Embryonic facial prominence (tissue), 1 donor: Measurements from ENCODE around the gene PDE4D.

Experiments used
- DNase-seq: peaks from one replicate; pipeline ENCODE4 v3.0.0-alpha.2; 2016; ENCODE audit errors: extremely low spot score

Gene PDE4D

GRCh38 chr5:58934629-58935097 is 958.9 kb downstream of the PDE4D start:
- no peak for DNase-seq

DNA sequence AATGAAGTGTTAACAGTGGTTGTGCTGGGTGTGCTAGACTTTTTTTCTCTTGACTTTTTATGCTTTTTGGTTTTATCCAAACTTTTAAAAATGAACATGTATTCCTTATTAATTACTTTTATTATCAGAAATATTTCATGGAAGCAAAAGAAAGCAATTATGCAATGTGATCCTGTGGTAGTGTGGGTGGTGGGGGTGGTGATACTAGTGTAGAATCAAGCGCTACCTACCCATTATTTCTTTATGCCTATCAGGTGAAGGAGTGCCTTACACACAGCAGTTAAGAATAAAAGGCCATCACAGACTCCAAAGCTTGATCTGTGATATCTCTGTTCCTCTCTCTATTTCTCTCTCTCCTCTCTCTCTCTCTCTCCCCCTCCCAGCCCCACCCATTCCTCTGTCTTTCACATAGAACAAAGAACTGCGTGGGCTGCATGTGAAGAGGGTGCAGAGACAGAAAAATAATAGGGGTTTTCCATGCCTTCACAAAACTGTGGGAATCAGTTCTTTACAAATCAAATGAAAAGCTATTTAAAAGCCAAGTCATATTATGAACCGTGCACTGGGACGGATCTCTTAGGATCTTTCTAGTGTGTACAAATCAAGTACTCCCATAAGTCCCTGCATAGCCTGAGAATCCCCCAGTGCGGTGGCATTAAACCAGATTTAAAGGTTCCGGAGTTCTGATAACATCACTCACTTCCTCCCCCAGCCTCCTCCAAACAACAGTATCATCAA is 959.5 kb downstream of the PDE4D start:
- no peak for DNase-seq

- DNase-seq: no peak
Observed at GRCh38 chr5:58932057-58932612, 961.4 kb downstream of the PDE4D start.

GRCh38 chr5:58930520-58930919 is 963.0 kb downstream of the PDE4D start:
- DNase-seq: no peak

DNA sequence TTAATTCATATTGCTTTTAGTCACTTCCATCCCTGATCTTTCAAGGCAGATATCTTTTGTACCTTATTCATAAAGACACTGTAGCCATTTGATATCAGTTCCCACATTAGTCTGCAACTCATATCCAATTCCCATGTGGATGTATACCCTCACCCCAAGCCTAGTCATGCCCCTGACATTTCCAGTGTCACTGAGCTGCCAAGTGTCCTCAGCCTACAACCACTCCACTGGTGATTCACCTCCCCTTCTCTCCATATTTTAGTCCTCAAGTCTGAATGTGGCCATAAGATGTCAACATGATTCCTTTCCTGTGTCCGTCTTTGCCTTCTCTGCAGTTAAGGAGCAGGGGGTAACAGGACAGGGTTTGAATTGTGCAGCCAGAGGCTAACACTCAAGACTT is 963.8 kb downstream of the PDE4D start:
- no peak for DNase-seq

DNA sequence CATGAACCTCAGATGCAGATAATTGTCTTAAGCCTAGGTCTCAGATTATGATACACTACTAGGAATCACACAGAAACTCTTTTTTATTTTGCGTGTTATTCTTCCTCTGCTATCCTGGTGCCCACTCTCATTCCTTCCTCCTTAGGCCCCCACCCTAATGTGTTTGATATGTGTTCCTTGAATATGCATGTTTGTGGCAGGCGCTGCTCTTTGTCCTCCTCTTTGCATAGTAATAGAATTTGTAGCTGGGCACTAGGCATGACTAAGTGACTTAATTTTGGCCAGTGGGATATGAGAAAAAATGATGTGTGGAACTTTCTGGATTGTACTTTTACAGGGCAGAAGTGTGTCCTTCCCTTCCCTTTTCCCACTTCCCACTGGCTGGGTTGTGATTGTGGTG is 965.6 kb downstream of the PDE4D start:
- DNase-seq: no peak

DNA sequence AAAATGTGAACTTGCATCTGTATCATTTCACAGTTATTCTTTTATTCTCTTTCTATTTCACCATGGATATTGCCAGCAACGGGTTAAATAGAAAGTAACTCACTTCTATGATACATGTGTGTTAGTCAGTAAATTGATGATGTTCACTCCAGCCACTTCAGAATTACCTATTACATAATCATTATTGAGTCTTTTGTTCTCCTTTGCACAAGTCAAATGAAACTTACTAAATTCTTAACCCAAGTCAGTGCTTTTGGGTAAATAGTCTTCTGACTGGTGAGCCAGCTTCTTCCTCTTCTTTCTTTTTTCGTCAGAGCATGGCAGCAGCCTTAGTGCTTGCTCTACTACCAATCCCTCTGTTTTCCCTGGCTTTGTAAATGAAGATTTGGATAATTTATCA is 966.3 kb downstream of the PDE4D start:
- no peak for DNase-seq

DNA sequence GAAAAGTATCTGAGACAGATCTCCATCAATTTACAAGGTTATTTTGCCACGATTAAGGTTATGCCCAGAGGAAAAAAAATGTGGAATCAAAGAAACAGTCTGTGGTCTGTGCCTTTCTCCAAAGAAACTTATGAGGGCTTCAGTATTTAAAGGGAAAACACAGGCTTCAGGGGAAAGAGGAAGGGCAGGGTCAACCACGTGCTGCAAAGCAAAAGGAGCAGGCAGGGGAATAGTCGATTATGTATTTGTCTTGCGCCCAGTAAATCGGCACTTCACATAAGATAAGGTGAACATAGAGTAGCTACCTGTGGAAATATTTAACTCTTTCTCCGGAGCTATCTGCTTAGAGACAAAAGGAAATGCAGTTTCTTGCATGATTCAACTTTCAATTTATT is 967.0 kb downstream of the PDE4D start:
- no peak for DNase-seq

DNA sequence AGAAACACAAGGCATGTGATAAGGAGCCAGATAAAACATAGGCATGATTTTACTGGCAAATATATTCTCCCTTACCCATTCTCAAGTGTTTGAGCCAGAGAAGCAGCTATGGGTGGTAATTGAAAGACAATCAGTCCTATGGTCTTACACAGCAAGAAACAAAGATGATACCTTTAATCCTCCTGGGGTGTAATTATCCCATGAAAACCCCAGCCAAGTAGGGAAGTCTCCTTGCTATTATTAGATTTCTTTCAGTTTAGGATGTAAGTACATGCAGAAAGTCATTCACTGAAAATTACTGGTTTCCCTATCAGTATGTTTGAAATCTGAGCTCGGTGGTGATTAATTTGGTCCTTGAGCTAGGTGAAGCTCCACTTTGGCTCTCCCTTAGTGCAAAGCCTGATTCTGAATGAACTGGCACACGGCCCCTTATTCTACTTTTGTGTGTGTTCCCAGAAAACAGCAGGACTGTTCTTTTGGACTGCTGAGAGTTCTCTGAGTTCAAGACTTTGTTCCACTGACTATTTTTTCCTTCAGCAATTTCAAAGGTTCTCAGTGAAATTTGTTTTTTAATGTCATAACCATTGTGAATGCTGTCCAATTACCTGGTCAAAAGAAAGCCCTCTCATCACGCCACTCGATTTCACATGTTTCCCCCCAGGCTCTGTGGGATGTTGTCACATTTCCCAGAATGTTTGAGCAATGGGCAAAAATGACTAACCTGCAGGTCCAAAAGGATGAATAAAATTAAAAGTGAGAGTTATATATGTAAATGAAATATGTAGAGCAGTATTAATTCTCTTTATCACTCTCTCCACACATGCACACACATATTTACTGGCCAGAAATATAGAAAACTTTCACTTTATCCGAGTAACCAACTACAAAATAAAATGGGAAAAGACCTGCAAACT is 967.6 kb downstream of the PDE4D start:
- DNase-seq: no peak

DNA sequence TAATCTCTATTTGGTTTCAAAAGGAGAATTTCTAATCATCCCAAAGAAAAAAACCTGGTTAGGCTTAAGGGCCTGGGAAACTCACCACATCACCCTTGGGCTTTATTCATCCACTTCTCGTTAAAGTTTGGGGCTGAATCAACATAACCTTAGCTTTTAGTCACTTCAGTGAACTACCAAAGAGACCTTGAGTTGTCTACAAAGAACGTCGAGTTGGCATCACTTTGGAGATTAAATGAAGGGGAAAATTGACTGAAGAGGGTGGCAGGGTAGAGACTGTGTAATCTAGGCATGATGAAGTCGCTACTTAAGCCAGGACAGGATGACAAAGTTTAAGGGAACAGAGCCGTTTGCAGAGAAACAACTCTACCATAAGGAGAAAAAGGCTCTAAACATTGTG is 969.2 kb downstream of the PDE4D start:
- DNase-seq: no peak

DNA sequence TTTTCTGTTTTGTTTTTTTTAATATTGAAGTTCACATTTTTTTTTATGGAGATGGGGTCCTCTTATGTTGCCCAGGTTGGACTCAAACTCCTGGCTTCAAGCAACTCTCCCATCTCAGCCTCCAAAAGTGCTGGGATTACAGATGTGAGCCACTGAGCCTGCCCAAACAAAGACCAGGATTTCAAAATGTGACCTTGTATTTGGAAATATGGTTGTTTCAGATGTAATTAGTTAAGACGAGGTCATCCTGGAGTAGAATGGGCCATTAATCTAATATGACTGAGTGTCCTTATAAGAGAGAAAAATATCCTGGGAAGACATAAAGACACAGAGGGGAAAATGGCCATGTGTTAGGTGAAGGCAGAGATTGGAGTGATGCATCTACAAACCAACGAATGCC is 970.2 kb downstream of the PDE4D start:
- no peak for DNase-seq

- DNase-seq: no peak
Observed at GRCh38 chr5:58922461-58923171, 970.9 kb downstream of the PDE4D start.

DNA sequence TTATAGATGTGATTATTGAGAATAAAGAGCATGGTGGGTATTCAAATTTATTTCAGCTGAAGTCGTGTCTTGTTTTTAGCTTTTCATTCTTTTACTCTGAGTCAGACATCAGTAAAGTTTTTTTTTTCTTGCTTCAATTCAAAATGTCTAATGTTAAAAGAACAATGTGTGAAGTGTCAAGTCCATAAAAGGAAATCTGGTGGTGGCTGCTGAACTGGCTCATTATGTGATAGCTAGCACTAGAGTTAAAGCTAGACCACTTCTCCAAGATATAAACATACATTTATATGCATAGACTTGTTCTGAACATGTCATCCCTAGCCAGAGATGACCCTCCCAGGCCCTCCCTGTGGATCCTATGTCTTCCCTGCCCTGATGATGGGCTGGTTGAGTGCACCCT is 972.4 kb downstream of the PDE4D start:
- DNase-seq: no peak

DNA sequence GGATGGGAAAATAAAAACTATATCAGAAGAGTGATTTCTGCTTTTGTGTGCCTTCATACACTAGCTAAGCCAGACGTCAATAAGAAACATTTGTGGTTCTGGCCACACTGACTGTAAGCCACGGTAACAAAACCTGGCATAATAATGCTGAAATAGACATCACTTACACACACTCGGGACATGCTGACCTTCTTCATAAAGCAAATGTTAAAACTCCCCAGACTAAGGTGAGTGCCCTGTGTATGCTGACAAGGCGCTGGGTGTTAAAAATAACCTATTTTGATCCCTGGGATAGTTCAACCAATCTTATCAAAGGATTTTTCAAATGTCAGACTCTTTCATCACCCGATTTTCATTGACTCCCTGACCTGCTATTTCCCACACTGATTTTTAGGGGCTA is 973.7 kb downstream of the PDE4D start:
- no peak for DNase-seq
